GM23248 (cell line): ENCODE measurements around the gene SH3RF2.

Experiments
- EZH2 ChIP-seq: fragments of 200-600 bp; sonication (generic); IDR thresholded peaks from 2 replicates; pipeline ENCODE4 v1.6.1; 2018; ENCODE audit warnings: antibody characterized with exemption, mild to moderate bottlenecking; ENCODE audit not compliant: insufficient read depth, poor library complexity, severe bottlenecking
- EZH2phosphoT487 ChIP-seq: fragments of 200-600 bp; sonication (generic); IDR thresholded peaks from 2 replicates; pipeline ENCODE4 v1.6.1; 2018; ENCODE audit warnings: antibody characterized with exemption, moderate library complexity, mild to moderate bottlenecking, low read depth; ENCODE audit not compliant: insufficient read depth

- TF ChIP-seq EZH2 = no peak
- no peak for TF ChIP-seq EZH2phosphoT487
Observed at GRCh38 chr5:146111409-146111808, 175.0 kb downstream of the SH3RF2 start.
